Fibroblast of lung (primary cell): Measurements from ENCODE around the gene RDH16. TPM values are rescaled to one million over a fixed set of nuclear protein-coding genes. Genes with fewer than 3 reads are reported as not detected.

ENCODE experiments used
- DNase-seq, 2 donors: peaks; one replicate each; pipeline versions ENCODE4 v3.0.0 to v3.0.0-alpha.2; 2010; ENCODE audit warnings: low read depth in 2 of 2
- H2AFZ ChIP-seq: 2 replicates; pipeline ENCODE4 v1.5.1; 2012; ENCODE audit warnings: low read length, control low read depth, inconsistent platforms
- H3K27ac ChIP-seq: 2 replicates; pipeline ENCODE4 v1.5.1; 2011; ENCODE audit warnings: low read length, control low read depth; ENCODE audit not compliant: insufficient read depth
- H3K27me3 ChIP-seq: 2 replicates; pipeline ENCODE4 v1.5.1; 2011; ENCODE audit warnings: mild to moderate bottlenecking, low read length; ENCODE audit not compliant: control insufficient read depth, insufficient read depth
- H3K36me3 ChIP-seq: 2 replicates; pipeline ENCODE4 v1.5.1; 2011; ENCODE audit warnings: low read length; ENCODE audit not compliant: control insufficient read depth, insufficient read depth
- H3K4me1 ChIP-seq: 2 replicates; pipeline ENCODE4 v1.5.1; 2011; ENCODE audit warnings: low read length; ENCODE audit not compliant: control insufficient read depth, insufficient read depth; ENCODE audit errors: extremely low read depth
- H3K4me2 ChIP-seq: 2 replicates; pipeline ENCODE4 v1.5.1; 2011; ENCODE audit warnings: low read length, control low read depth; ENCODE audit not compliant: insufficient read depth; ENCODE audit errors: extremely low read depth
- H3K4me3 ChIP-seq, 4 experiments: fragments of 200-600 bp in 1 of 4; sonication (generic) in 1 of 4; replicated peaks in 1 of 4; 2 replicates each; pipeline ENCODE4 v1.5.1; 2011 to 2016; ENCODE audit warnings: low read length in 4 of 4, low read depth in 3 of 4, mild to moderate bottlenecking in 3 of 4, control low read depth in 2 of 4, inconsistent platforms in 1 of 4, mixed read lengths in 1 of 4; ENCODE audit not compliant: insufficient read depth in 1 of 4; ENCODE audit errors: control extremely low read depth in 1 of 4
- H3K79me2 ChIP-seq: 2 replicates; pipeline ENCODE4 v1.5.1; 2012; ENCODE audit warnings: mild to moderate bottlenecking, low read length, inconsistent platforms; ENCODE audit not compliant: control insufficient read depth, insufficient read depth
- H3K9ac ChIP-seq: 2 replicates; pipeline ENCODE4 v1.5.1; 2011; ENCODE audit warnings: mild to moderate bottlenecking, low read length, control low read depth; ENCODE audit not compliant: insufficient read depth
- H3K9me3 ChIP-seq: 2 replicates; pipeline ENCODE4 v1.5.1; 2012; ENCODE audit warnings: low read depth, low read length; ENCODE audit not compliant: control insufficient read depth, insufficient read depth
- H4K20me1 ChIP-seq: 2 replicates; pipeline ENCODE4 v1.5.1; 2011; ENCODE audit warnings: low read length; ENCODE audit not compliant: control insufficient read depth, insufficient read depth; ENCODE audit errors: extremely low read depth
- EZH2 ChIP-seq: IDR thresholded peaks from 2 replicates; pipeline ENCODE4 v1.5.1; 2012; ENCODE audit warnings: low read length, control low read depth, mild to moderate bottlenecking; ENCODE audit errors: missing control alignments
- polyA plus RNA-seq, 2 donors: library from polyadenylated mRNA; depleted of rRNA in 1 of 2; stranded (reverse) in 1 of 2; unstranded in 1 of 2; fragments of >200 nt; gene quantifications; 2 replicates each; pipeline ENCODE4 v1.2.1, GENCODE V29; 2011 to 2012; ENCODE audit warnings: missing spikeins in 1 of 2
- total RNA-seq: library from RNA; depleted of rRNA; stranded (reverse); fragments of >200 nt; gene quantifications from 2 replicates; pipeline ENCODE4 v1.2.1, GENCODE V29; 2014
- TF ChIP-seq, protein P1 (sequence below), 2 donors: IDR thresholded peaks in 1 of 2; conservative IDR thresholded peaks in 1 of 2; 1 replicate in 1 of 2; 2 replicates in 1 of 2; pipeline ENCODE4 v1.5.1; 2011 to 2012; ENCODE audit warnings: low read length in 2 of 2, control low read depth in 1 of 2, inconsistent platforms in 1 of 2, low read depth in 1 of 2, mild to moderate bottlenecking in 1 of 2

Gene RDH16
- total and polyA plus RNA-seq, 2 donors (not counting 1 experiment from before 2014, with no cell fraction given), result 0.17 TPM; not detected in 1

- H3K4me3 ChIP-seq, result no peak overlapping the region
- H3K4me1 ChIP-seq, result no peaks in the 10 kb centered on the region
- no peak for DNase-seq
- H3K79me2 ChIP-seq, result no peaks in the 10 kb centered on the region
- H2AFZ ChIP-seq, result no peak overlapping the region
- H4K20me1 ChIP-seq, result no peaks in the 10 kb centered on the region
- TF ChIP-seq, protein P1, sequence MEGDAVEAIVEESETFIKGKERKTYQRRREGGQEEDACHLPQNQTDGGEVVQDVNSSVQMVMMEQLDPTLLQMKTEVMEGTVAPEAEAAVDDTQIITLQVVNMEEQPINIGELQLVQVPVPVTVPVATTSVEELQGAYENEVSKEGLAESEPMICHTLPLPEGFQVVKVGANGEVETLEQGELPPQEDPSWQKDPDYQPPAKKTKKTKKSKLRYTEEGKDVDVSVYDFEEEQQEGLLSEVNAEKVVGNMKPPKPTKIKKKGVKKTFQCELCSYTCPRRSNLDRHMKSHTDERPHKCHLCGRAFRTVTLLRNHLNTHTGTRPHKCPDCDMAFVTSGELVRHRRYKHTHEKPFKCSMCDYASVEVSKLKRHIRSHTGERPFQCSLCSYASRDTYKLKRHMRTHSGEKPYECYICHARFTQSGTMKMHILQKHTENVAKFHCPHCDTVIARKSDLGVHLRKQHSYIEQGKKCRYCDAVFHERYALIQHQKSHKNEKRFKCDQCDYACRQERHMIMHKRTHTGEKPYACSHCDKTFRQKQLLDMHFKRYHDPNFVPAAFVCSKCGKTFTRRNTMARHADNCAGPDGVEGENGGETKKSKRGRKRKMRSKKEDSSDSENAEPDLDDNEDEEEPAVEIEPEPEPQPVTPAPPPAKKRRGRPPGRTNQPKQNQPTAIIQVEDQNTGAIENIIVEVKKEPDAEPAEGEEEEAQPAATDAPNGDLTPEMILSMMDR (conservative IDR thresholded peaks at IDR 0.05 in 1 of 2, IDR thresholded peaks at IDR 0.05 in 1 of 2; ENCODE audit: low read depth in 1 of 2, low read length in 2 of 2), result no peak
- TF ChIP-seq EZH2, result no peak
- H3K27me3 ChIP-seq, result no peaks in the 10 kb centered on the region
- H3K27ac ChIP-seq, result no peak overlapping the region
- no peaks in the 10 kb centered on the region for H3K9me3 ChIP-seq
- no peak overlapping the region for H3K4me2 ChIP-seq
- H3K36me3 ChIP-seq, result no peaks in the 10 kb centered on the region
- H3K9ac ChIP-seq, result no peak overlapping the region
Observed at GRCh38 chr12:56989861-56990610, 32.6 kb upstream of the RDH16 start.

GRCh38 chr12:56988207-56988739 lies 30.9 kb upstream of the RDH16 start:
- H3K4me3 ChIP-seq, result no peak overlapping the region
- H3K79me2 ChIP-seq, result no peaks in the 10 kb centered on the region
- no peaks in the 10 kb centered on the region for H4K20me1 ChIP-seq
- H3K4me2 ChIP-seq, result no peak overlapping the region
- H3K9me3 ChIP-seq, result no peaks in the 10 kb centered on the region
- H3K36me3 ChIP-seq, result no peaks in the 10 kb centered on the region
- H3K4me1 ChIP-seq, result no peaks in the 10 kb centered on the region
- no peaks in the 10 kb centered on the region for H3K27me3 ChIP-seq
- DNase-seq, result peak in 1 of 2 donors; percentile 32
- TF ChIP-seq, protein P1 (conservative IDR thresholded peaks at IDR 0.05 in 1 of 2, IDR thresholded peaks at IDR 0.05 in 1 of 2; ENCODE audit: low read depth in 1 of 2, low read length in 2 of 2), result peak in 1 of 2 donors; percentile 3
- TF ChIP-seq EZH2, result no peak
- H3K9ac ChIP-seq, result no peak overlapping the region
- no peak overlapping the region for H3K27ac ChIP-seq
- no peak overlapping the region for H2AFZ ChIP-seq

DNA sequence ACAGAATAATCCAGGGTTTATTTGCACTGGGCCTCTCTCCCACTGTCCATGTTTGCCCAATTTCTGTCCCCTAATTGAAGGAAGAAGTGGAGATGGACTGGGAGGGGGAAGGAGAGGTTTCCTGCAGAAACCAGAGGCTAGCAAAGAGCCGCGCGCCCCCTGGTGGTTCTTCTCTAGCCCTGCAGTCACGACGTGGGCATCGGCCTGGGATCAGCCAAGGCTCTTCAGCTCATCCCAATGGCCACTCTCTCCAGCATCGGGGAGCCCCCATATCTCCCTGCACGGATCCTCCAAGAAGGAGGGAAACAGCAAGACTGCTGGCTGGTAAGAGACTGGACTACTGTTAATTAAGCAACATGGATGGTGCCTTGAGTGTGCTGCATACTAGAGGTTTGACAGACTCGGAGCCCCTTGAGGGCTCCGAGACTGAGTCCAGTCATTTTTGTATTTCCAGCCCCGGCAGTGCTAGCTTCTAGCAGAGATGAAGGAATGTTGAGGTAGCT lies 30.2 kb upstream of the RDH16 start:
- H3K79me2 ChIP-seq, result no peaks in the 10 kb centered on the region
- no peaks in the 10 kb centered on the region for H3K36me3 ChIP-seq
- no peaks in the 10 kb centered on the region for H3K4me1 ChIP-seq
- H3K4me3 ChIP-seq, result no peak overlapping the region
- no peak for TF ChIP-seq EZH2
- TF ChIP-seq, protein P1 (conservative IDR thresholded peaks at IDR 0.05 in 1 of 2, IDR thresholded peaks at IDR 0.05 in 1 of 2; ENCODE audit: low read depth in 1 of 2, low read length in 2 of 2), result peak; percentile 92 to 96
- H3K27ac ChIP-seq, result no peak overlapping the region
- no peak overlapping the region for H2AFZ ChIP-seq
- no peaks in the 10 kb centered on the region for H4K20me1 ChIP-seq
- H3K4me2 ChIP-seq, result no peak overlapping the region
- DNase-seq, result peak; percentile 57 to 74
- H3K9ac ChIP-seq, result no peak overlapping the region
- H3K9me3 ChIP-seq, result no peaks in the 10 kb centered on the region
- no peaks in the 10 kb centered on the region for H3K27me3 ChIP-seq
